Hepatic stellate cell (primary cell): ENCODE data around the gene PARVA.

Source experiments
- DNase-seq: peaks from one replicate; pipeline ENCODE4 v3.0.0; 2011; ENCODE audit warnings: low spot score

Gene PARVA

DNA sequence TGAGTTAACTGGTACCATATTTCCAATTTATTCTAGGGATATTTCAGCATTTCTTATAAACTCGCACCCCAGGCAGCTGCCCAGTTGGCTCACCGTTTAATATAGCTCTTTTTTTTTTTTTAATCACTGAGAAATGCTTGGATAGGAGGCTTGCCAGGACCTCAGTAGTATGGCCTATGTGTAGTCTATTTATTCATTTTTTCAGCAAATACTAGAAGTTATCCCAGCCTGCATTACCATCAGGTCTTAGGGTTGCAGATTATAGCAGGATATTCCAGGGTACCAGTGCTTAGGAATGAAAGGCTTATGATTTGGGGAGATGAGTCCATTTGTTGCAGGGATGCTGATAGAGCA lies 26.6 kb downstream of the PARVA start:
- DNase-seq: no peak

GRCh38 chr11:12404436-12404835 lies 27.1 kb downstream of the PARVA start:
- no peak for DNase-seq

DNA sequence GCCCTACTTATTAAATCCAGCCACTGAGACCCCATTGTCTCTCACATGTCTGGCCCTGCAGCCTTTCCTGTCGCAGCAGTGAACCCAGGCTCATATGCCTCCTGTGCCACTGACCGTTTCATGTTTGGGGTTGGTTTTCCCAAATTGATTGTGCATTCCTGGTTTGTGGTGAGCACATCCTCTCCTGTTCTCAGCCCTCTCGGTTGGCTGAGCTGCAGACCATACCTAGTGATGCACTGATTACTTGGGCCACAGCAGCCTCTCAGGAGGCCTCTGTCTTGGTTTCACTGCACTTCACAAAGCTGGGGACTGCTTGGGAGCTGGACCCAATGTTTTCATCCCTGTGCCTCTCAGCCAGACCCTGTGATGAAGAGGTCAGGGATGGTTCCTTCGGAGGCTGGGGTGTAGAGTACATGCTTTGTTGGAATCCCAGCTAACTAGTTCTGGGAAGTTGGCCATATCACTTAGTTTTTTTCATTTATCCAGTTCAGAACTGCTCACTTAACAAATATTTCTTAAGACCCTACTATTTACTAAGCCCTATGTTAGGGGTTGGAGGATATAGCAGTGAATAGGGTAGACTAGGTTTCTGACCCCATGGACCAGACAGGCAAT lies 30.9 kb downstream of the PARVA start:
- DNase-seq: no peak

DNA sequence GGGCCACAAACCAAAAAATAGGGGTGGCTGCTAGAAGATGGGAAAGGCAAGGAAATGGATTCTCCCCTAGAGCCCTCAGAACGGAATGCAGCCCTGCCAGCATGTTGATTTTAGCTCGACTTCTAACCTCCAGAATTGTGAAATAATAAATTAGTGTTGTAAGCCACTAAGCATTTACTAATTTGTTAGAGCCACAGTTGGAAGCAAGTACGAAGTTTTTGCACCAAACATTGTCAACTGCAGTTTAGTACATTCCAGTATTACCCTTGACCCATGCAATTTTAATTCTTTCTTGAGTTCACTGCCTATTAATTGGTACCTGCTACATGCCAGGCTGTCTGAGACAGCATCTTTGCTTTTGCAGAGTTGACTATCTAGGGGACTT lies 32.2 kb downstream of the PARVA start:
- no peak for DNase-seq

GRCh38 chr11:12410006-12410728 lies 32.8 kb downstream of the PARVA start:
- DNase-seq: no peak

DNA sequence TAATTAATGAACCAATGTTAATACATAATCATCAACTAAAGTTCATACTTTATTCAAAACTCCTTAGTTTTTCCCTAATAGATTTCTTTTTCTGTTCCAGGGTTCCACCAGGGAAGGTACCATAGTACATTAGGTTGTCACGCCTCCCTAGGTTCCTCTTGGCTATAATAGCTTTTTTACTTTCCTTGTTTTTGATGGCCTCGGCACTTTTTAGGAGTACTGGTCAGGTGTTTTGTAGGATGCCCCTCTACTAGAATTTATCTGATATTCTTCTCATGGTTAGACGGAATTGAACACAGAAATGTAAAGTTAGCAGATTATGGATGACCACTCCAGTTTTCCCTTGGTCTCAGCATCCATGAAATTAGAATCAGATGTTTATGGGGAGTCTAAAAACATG lies 34.0 kb downstream of the PARVA start:
- no peak for DNase-seq

DNA sequence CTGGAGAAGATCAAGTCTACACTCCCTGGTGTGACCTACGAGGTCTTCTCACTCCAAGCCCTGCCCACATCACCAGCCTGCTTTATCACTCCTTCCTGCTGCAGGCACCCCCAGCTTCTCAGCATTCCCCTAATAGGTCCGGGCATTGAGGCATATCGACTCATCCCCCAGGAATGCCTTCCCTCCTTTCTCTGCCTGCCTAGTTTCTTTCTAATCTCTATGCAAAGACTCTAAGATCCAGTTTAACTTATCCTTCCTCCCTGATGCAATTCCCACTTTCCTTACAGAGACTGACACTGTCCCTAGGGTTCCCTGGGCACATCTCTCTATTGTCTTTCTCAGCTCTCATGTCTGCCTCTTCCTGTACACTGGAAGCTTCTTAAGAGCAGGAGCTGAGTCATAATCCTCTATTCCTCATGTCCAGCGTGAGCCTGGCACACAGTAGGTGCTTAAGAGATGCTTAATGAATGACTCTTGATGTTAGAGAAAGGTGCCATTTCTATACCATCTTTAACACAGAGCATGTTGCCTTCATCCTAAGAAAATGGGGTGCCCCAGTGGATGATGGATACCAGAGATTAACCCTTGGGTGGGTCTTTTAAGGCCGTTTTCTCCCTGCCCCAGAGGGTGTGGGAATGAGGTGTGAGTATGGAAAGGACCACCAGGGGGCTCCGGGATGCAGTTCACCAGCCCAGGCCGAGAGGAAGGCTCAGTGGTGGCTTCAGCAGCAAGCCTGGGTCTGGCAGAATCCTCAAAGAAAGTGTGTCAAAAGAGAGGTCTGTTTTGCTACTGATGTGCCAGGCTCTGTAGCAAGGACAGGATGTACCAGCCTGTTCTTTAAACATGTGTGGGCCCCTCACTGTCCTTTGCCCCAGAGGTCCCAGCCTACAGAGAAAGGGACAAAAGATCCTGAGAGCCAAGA lies 34.7 kb downstream of the PARVA start:
- peak; percentile 80 for DNase-seq

GRCh38 chr11:12413141-12414052 lies 36.0 kb downstream of the PARVA start:
- no peak for DNase-seq

- no peak for DNase-seq
Observed at GRCh38 chr11:12414611-12415010, 37.2 kb downstream of the PARVA start.

GRCh38 chr11:12415342-12415966 lies 38.1 kb downstream of the PARVA start:
- DNase-seq: no peak

- no peak for DNase-seq
Observed at GRCh38 chr11:12416552-12416951, 39.2 kb downstream of the PARVA start.

GRCh38 chr11:12417691-12418611 lies 40.6 kb downstream of the PARVA start:
- no peak for DNase-seq

DNA sequence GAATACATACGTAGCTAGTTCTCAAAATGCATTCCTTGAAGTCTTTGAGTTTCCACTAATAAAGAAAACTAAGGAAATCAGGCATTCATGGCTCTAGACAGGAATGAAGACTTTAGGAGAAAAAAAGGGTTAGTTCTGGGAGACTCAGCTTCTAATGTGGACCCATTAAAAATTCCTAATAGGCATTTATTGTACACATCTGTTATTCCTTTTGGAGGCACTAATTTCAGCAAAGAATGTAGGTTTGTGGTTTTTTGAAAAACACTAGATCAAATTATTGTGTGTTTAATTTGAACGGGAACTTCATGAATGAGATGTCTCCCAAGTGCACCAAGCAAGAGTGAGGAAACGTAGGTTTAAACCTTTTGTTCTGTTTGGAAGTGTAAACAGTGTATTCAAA lies 42.7 kb downstream of the PARVA start:
- no peak for DNase-seq

DNA sequence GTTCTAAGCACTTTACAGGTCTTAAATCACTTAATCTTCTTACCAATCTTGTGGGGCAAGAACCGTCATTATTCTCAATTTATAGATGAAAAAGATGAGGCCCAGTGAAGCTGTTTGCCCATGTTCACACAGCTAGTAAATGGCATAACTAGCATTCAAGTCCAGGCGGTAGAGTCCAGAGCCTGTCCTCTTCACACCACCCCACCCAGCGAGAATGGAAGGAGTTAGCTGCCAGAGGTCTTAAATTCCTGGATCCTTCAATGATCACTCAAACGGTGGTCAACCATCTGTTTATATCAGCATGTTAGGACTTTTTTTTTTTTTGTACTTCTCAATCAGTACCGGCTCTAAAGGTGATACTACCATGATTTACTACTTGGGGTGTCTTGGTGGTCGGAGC lies 43.3 kb downstream of the PARVA start:
- no peak for DNase-seq

GRCh38 chr11:12421386-12421785 lies 44.0 kb downstream of the PARVA start:
- DNase-seq: no peak

DNA sequence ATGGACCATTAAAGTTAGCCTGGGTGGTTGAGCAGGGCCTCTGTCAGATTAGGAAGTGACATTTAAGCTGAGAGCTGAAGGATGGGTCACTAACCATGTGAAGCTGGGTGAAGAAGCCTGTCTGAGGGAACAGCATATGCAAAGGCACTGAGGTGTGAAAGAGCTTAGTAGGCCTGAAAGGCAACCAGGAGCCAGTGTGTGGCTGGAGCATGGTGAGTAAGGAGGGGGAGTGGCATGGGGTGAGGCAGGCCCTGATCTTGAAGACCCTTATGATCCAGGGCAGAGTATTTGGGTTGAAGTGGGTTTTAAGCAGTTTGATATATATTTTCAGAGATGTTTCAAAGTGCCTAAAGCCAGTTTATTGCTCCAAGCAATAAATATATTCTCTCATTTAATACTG lies 48.8 kb downstream of the PARVA start:
- DNase-seq: no peak

DNA sequence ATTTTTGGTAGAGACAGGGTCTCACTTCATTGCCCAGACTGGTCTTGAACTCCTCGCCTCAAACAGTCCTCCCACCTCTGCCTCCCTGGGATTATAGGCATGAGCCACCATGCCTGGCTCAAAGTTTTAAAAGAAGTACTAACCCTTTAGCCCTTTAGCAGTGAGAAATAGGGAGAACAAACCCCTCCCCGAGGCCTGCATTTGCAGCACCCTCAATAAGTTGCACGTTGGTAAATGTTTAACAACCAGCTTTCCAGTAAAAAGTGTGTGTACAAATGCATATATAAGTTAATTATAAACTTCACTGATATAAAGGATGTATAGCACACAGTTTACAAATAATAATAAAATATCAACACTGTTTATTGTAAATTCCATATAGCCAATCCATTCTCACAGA lies 51.8 kb downstream of the PARVA start:
- no peak for DNase-seq

DNA sequence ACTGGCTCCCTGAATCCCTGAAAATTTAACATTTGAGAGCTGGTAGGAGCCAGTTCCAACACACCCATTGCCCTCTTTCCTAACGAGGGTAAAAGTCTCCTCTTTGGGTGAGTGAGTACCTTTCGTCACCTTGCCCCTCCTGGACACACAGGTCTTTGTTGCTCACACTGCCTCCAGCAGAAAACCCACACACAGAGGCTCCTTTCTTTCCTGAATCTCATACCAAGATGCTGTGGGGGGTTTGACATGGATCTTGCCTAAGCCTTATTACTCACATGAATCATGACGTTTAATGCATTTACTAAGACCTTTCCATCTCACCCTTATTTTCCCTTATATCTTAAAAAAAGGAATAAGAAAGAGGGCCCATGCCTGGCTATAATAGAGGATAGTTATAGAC lies 53.0 kb downstream of the PARVA start:
- no peak for DNase-seq

DNA sequence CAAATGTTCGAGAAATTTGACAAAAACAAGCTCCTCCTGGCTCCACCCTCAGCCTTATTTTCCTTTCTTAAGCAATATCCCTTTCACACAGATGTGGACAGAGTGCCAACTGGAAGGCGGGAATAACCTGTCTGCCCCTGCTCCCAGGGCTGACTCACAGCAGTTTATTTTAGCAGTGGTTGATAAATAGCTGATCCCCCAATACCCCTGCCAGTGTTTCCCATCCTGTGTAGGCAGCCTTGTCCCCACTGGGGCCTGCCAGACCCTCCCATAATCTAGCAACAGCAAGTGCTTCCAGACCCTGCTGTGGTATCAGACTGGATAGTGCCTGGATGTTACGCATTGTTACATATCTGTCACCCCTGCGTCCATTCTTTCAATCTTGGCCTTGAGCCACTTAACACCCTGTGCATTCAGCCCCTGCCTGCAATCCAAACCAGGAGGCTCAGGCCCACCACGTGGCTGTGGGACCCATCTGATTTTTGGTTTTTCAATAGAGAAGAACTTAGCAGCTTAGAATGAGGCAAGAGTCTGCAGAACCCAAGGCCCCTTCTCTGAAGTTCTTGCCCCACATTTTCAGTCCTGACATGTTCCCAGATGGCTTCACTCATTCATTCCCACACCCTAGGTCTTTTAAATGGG lies 53.7 kb downstream of the PARVA start:
- no peak for DNase-seq

- DNase-seq: no peak
Observed at GRCh38 chr11:12432507-12432906, 55.1 kb downstream of the PARVA start.
